Hepatocyte (in vitro differentiated cells): ENCODE results near the gene ZBTB42. TPM values are rescaled to one million over a fixed set of nuclear protein-coding genes. Genes with fewer than 3 reads are reported as not detected.
A peak's percentile ranks its signal among the peaks of the same experiment; 100 is the strongest.
"Not testable (repeated sequence)": the region's sequence is repeated elsewhere in the genome, so short reads cannot be mapped to it uniquely, and the experiment has no call there.

Experiments
- DNase-seq: peaks from one replicate; pipeline ENCODE4 v3.0.0-alpha.2; 2016; ENCODE audit warnings: low spot score
- H2AFZ ChIP-seq: fragments of 200-600 bp; sonication (generic); 2 replicates; pipeline ENCODE4 v1.6.0; 2016; ENCODE audit warnings: antibody characterized with exemption, mild to moderate bottlenecking
- H3K27ac ChIP-seq: fragments of 200-600 bp; sonication (generic); 2 replicates; pipeline ENCODE4 v1.5.1; 2016; ENCODE audit warnings: mild to moderate bottlenecking
- H3K27me3 ChIP-seq: fragments of 200-600 bp; sonication (generic); 2 replicates; pipeline ENCODE4 v1.6.1; 2016
- H3K36me3 ChIP-seq: fragments of 200-600 bp; sonication (generic); replicated peaks from 2 replicates; pipeline ENCODE4 v1.5.1; 2016; ENCODE audit warnings: low read depth; ENCODE audit not compliant: insufficient read depth
- H3K4me1 ChIP-seq: fragments of 200-600 bp; sonication (generic); 2 replicates; pipeline ENCODE4 v1.5.1; 2016; ENCODE audit warnings: mild to moderate bottlenecking, moderate library complexity; ENCODE audit not compliant: insufficient read depth
- H3K4me2 ChIP-seq: fragments of 200-600 bp; sonication (generic); 2 replicates; pipeline ENCODE4 v1.6.0; 2016
- H3K4me3 ChIP-seq: fragments of 200-600 bp; sonication (generic); 2 replicates; pipeline ENCODE4 v1.5.1; 2016; ENCODE audit warnings: mild to moderate bottlenecking
- H3K79me2 ChIP-seq: fragments of 200-600 bp; sonication (generic); 2 replicates; pipeline ENCODE4 v1.6.0; 2017; ENCODE audit warnings: mild to moderate bottlenecking
- H3K9me2 ChIP-seq: fragments of 200-600 bp; sonication (generic); replicated peaks from 2 replicates; pipeline ENCODE4 v1.6.0; 2017; ENCODE audit warnings: mild to moderate bottlenecking; ENCODE audit not compliant: insufficient read depth
- H3K9me3 ChIP-seq: fragments of 200-600 bp; sonication (generic); 2 replicates; pipeline ENCODE4 v1.5.1; 2016; ENCODE audit warnings: low read depth, mild to moderate bottlenecking
- H4K20me1 ChIP-seq: fragments of 200-600 bp; sonication (generic); 2 replicates; pipeline ENCODE4 v1.6.0; 2016; ENCODE audit warnings: mild to moderate bottlenecking; ENCODE audit not compliant: insufficient read depth, poor library complexity, severe bottlenecking
- CTCF ChIP-seq: fragments of 200-600 bp; sonication (generic); IDR thresholded peaks from 2 replicates; pipeline ENCODE4 v1.5.1; 2016; ENCODE audit warnings: antibody characterized with exemption, mild to moderate bottlenecking; ENCODE audit not compliant: poor library complexity
- EZH2 ChIP-seq: fragments of 200-600 bp; sonication (generic); IDR thresholded peaks from 2 replicates; pipeline ENCODE4 v1.6.1; 2016; ENCODE audit warnings: antibody characterized with exemption, mild to moderate bottlenecking, borderline replicate concordance
- EZH2phosphoT487 ChIP-seq: fragments of 200-600 bp; sonication (generic); IDR thresholded peaks from one replicate; pipeline ENCODE4 v1.6.1; 2018; ENCODE audit warnings: antibody characterized with exemption, mild to moderate bottlenecking, low read depth, moderate library complexity; ENCODE audit not compliant: unreplicated experiment, severe bottlenecking
- WGBS: methylation state at CpG from one replicate; pipeline ENCODE4 v1.1.6; 2016; ENCODE audit warnings: low lambda C conversion rate; ENCODE audit errors: missing lambda C conversion rate; 5-methylcytosine and 5-hydroxymethylcytosine counted together
- polyA plus RNA-seq: library from polyadenylated mRNA; unstranded; fragments of >200 nt; fragmentation: Nextera tagmentation; extraction: Ambion mirVana; gene quantifications from 2 replicates; pipeline ENCODE4 v1.2.1, GENCODE V29; 2016
- total RNA-seq: library from RNA; depleted of rRNA; stranded (reverse); fragments of >200 nt; gene quantifications from 2 replicates; pipeline ENCODE4 v1.2.3, GENCODE V29; 2014

Gene ZBTB42
- total and polyA plus RNA-seq, 2 experiments from 2014 or later = 3.6 to 8.6 TPM

DNA sequence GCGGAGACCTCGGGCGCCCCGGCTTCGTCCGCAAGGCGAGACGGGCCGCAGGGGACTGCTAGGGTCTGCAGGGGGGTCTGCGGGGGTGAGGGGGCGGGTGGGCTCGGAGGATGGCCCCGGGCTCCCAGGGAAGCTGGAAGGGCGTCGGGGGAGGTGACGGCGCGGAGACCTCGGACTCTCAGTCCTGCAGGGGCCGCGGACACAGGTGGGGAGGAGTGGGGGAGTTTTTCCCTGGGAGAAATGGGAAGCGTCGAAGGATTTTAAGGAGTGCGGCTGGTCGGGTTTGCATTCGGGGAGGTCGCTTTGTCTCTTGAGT lies 25.9 kb downstream of the ZBTB42 start:
- no peaks in the 10 kb centered on the region for H3K9me3 ChIP-seq
- H3K4me3 ChIP-seq = peak overlapping the region; percentile 64
- DNase-seq = no peak
- H3K36me3 ChIP-seq = no peaks in the 10 kb centered on the region
- peak overlapping the region; percentile 97 for H3K4me2 ChIP-seq
- H3K4me1 ChIP-seq = peaks cover 10% of the 10 kb centered on the region
- no peaks in the 10 kb centered on the region for H3K9me2 ChIP-seq
- WGBS = 4% methylated on average over 6 of the region's 27 CpGs
- peak overlapping the region; percentile 87 for H3K27ac ChIP-seq
- H3K79me2 ChIP-seq = no peaks in the 10 kb centered on the region
- peak overlapping the region; percentile 56 for H2AFZ ChIP-seq
- H4K20me1 ChIP-seq = no peaks in the 10 kb centered on the region
- H3K27me3 ChIP-seq = no peaks in the 10 kb centered on the region
- no peak for TF ChIP-seq EZH2phosphoT487
- no peak for TF ChIP-seq CTCF
- no peak for TF ChIP-seq EZH2

DNA sequence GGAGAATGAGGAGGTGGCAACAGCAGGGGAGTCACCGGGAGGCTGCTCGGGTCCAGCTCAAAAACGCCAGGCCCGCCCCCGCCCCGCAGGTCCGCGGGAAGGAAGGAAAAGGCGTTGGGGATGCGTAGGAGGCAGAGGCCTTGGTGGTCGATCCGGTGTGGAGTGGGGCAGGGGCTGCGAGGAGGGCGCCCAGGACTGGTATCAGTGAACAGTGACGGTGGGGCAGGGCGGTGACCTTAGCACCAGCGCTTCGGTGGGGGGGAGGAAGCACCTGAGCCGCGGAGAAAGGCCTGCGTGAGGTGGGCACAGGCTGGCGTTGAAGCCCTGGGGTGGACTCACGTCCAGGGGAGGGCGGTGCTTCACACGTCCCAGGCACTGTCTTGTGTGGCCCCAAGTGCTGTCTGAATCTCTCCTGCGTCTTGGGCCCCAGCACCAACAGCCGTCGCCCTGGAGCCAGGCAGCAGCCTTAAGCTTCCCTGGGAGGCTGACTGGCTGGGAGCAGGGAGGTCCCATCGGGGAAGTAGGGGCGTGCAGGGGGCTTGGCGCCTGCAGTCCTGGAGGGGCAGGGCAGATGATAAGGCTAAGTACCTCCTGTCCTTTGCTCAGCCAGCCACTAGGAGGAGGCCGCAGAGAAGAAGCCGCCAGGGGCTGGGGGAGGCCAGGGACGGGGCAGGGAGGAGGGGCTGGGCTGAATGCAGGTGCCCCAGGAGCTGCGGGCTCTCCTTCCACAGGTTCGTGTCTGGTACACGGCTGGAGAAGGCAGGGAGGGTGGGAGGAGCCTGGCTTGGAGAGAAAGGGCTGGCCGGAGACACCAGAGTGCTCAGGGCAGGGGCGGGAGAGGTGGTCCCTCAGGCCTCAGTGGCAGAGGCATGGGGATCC lies 26.5 kb downstream of the ZBTB42 start:
- H3K27me3 ChIP-seq = no peaks in the 10 kb centered on the region
- peaks cover 10% of the 10 kb centered on the region for H3K4me1 ChIP-seq
- H3K79me2 ChIP-seq = no peaks in the 10 kb centered on the region
- peak; percentile 84 for DNase-seq
- peak overlapping the region; percentile 87 for H3K27ac ChIP-seq
- TF ChIP-seq CTCF = peak; percentile 46
- no peak for TF ChIP-seq EZH2phosphoT487
- TF ChIP-seq EZH2 = no peak
- peak overlapping the region; percentile 64 for H3K4me3 ChIP-seq
- peak overlapping the region; percentile 97 for H3K4me2 ChIP-seq
- no peaks in the 10 kb centered on the region for H3K36me3 ChIP-seq
- no peaks in the 10 kb centered on the region for H3K9me2 ChIP-seq
- H4K20me1 ChIP-seq = no peaks in the 10 kb centered on the region
- WGBS = 5% methylated on average over 35 of the region's 39 CpGs
- H3K9me3 ChIP-seq = no peaks in the 10 kb centered on the region
- H2AFZ ChIP-seq = peak overlapping the region; percentile 56

DNA sequence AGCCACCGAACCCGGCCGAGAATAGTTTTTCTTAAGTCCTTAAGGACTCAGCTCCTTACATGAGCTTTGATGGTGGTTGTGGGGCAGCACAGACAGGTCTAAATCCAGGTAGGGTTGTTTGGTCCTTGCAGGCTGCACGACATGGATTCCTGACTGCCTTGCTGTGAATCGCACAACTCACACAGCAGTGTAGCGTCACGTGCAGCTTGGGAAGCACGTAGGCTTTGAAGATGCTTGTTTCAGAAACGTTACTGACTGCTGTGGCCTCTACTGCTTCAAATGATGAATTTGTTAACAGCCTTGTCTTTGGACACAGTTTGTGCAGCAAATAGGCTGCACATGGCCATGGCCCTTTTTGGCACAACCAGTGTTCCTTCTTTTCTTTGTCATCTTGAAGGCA lies 29.9 kb downstream of the ZBTB42 start:
- Histone ChIP-seq H3K9me3 (no peaks in the 10 kb centered on the region), H2AFZ (no peak overlapping the region), H3K27ac (no peak overlapping the region), H4K20me1 (no peaks in the 10 kb centered on the region), H3K4me1 (peaks cover 5% of the 10 kb centered on the region), H3K4me2 (no peak overlapping the region), H3K27me3 (no peaks in the 10 kb centered on the region), H3K36me3 (no peaks in the 10 kb centered on the region), H3K9me2 (no peaks in the 10 kb centered on the region), H3K79me2 (no peaks in the 10 kb centered on the region), H3K4me3 (no peak overlapping the region)
- no peak for DNase-seq
- TF ChIP-seq EZH2 = no peak
- no peak for TF ChIP-seq EZH2phosphoT487
- TF ChIP-seq CTCF = no peak
- WGBS = 76% methylated on average over 9 of the region's 9 CpGs

- H2AFZ ChIP-seq, H4K20me1 ChIP-seq, H3K79me2 ChIP-seq, H3K4me1 ChIP-seq, DNase-seq, H3K4me2 ChIP-seq, H3K4me3 ChIP-seq, H3K27ac ChIP-seq, H3K27me3 ChIP-seq, H3K36me3 ChIP-seq, H3K9me2 ChIP-seq, H3K9me3 ChIP-seq: not testable (repeated sequence)
- 98% methylated on average over 21 of the region's 41 CpGs for WGBS
Measured at GRCh38 chr14:104836171-104836935, 35.5 kb downstream of the ZBTB42 start.
